Omental fat pad (tissue), 4 donors: Measurements from ENCODE around the gene TGFBR2. TPM values are rescaled to one million over a fixed set of nuclear protein-coding genes. Genes with fewer than 3 reads are reported as not detected.

Source experiments
- ATAC-seq: fragments of 150-250 bp; one replicate; pipeline ENCODE4 v1.9.1; 2016; ENCODE audit warnings: mild to moderate bottlenecking, moderate library complexity; ENCODE audit not compliant: low FRiP score
- DNase-seq: peaks from one replicate; pipeline ENCODE4 v3.0.0-alpha.2; 2019; ENCODE audit warnings: low spot score
- CTCF ChIP-seq, 3 donors: fragments of 450-650 bp; IDR thresholded peaks; one replicate each; pipeline ENCODE4 v1.5.1; 2016 to 2017; ENCODE audit warnings: antibody characterized with exemption in 3 of 3, mild to moderate bottlenecking in 3 of 3, moderate library complexity in 2 of 3
- total RNA-seq, 4 donors: library from RNA; depleted of rRNA; stranded (reverse); fragments of >200 nt; gene quantifications; one replicate each; pipeline ENCODE4 v1.1.0, GENCODE V29; 2016

TGFBR2 gene
- total RNA-seq, 4 donors from 2014 or later, result 281 to 587 (median 369) TPM

GRCh38 chr3:30631243-30631904, 25.0 kb downstream of the TGFBR2 start:
- no peak for TF ChIP-seq CTCF (IDR thresholded peaks at IDR 0.05)
- no peak for ATAC-seq
- no peak for DNase-seq

- DNase-seq, result no peak
- ATAC-seq, result peak; percentile 55
- no peak for TF ChIP-seq CTCF (IDR thresholded peaks at IDR 0.05)
Measured at GRCh38 chr3:30632065-30632464, 25.7 kb downstream of the TGFBR2 start.

GRCh38 chr3:30632521-30632920, 26.1 kb downstream of the TGFBR2 start:
- DNase-seq (no peak), ATAC-seq (no peak)
- no peak for TF ChIP-seq CTCF (IDR thresholded peaks at IDR 0.05)

GRCh38 chr3:30633718-30634117, 27.3 kb downstream of the TGFBR2 start:
- no peak for TF ChIP-seq CTCF (IDR thresholded peaks at IDR 0.05)
- DNase-seq (no peak), ATAC-seq (no peak)

GRCh38 chr3:30634761-30635735, 28.6 kb downstream of the TGFBR2 start:
- no peak for DNase-seq
- no peak for TF ChIP-seq CTCF (IDR thresholded peaks at IDR 0.05)
- no peak for ATAC-seq

- DNase-seq (no peak), ATAC-seq (no peak)
- no peak for TF ChIP-seq CTCF (IDR thresholded peaks at IDR 0.05)
Measured at GRCh38 chr3:30637310-30638219, 31.2 kb downstream of the TGFBR2 start.
